ENCODE measurements around the gene SOAT2. TPM values are rescaled to one million over a fixed set of nuclear protein-coding genes. Genes with fewer than 3 reads are reported as not detected.
A peak's percentile ranks its signal among the peaks of the same experiment; 100 is the strongest.

Gene SOAT2
- total RNA-seq, 1 donor from 2014 or later, result not detected

- Mint-ChIP-seq H3K4me1 (ENCODE audit: low read depth, unreplicated experiment) (peaks cover 8% of the 10 kb centered on the region), H3K9me3 (ENCODE audit: unreplicated experiment) (peaks cover 6% of the 10 kb centered on the region), H3K4me3 (ENCODE audit: unreplicated experiment) (peak overlapping the region; percentile 71), H3K36me3 (ENCODE audit: unreplicated experiment) (no peaks in the 10 kb centered on the region), H3K27ac (ENCODE audit: unreplicated experiment) (no peak overlapping the region), H3K27me3 (ENCODE audit: unreplicated experiment) (peaks cover 30% of the 10 kb centered on the region)
- peak; percentile 88 for DNase-seq
- TF ChIP-seq CTCF (IDR thresholded peaks at IDR 0.05; ENCODE audit: partially characterized antibody, unreplicated experiment), result peak; percentile 93
Observed at GRCh38 chr12:53099071-53099882, 4.0 kb upstream of the SOAT2 start.

GRCh38 chr12:53100466-53101151 lies 2.7 kb upstream of the SOAT2 start:
- H3K27me3 Mint-ChIP-seq (ENCODE audit: unreplicated experiment), result peaks cover 25% of the 10 kb centered on the region
- H3K27ac Mint-ChIP-seq (ENCODE audit: unreplicated experiment), result no peak overlapping the region
- H3K36me3 Mint-ChIP-seq (ENCODE audit: unreplicated experiment), result no peaks in the 10 kb centered on the region
- H3K4me3 Mint-ChIP-seq (ENCODE audit: unreplicated experiment), result no peak overlapping the region
- no peak for TF ChIP-seq CTCF (IDR thresholded peaks at IDR 0.05; ENCODE audit: partially characterized antibody, unreplicated experiment)
- H3K9me3 Mint-ChIP-seq (ENCODE audit: unreplicated experiment), result peaks cover 4% of the 10 kb centered on the region
- H3K4me1 Mint-ChIP-seq (ENCODE audit: low read depth, unreplicated experiment), result peaks cover 8% of the 10 kb centered on the region
- DNase-seq, result no peak

- H3K36me3 Mint-ChIP-seq (ENCODE audit: unreplicated experiment), result no peaks in the 10 kb centered on the region
- H3K4me3 Mint-ChIP-seq (ENCODE audit: unreplicated experiment), result no peak overlapping the region
- TF ChIP-seq CTCF (IDR thresholded peaks at IDR 0.05; ENCODE audit: partially characterized antibody, unreplicated experiment), result no peak
- no peak overlapping the region for H3K27ac Mint-ChIP-seq (ENCODE audit: unreplicated experiment)
- H3K27me3 Mint-ChIP-seq (ENCODE audit: unreplicated experiment), result peaks cover 24% of the 10 kb centered on the region
- H3K9me3 Mint-ChIP-seq (ENCODE audit: unreplicated experiment), result peaks cover 4% of the 10 kb centered on the region
- H3K4me1 Mint-ChIP-seq (ENCODE audit: low read depth, unreplicated experiment), result peaks cover 8% of the 10 kb centered on the region
- DNase-seq, result no peak
Observed at GRCh38 chr12:53101266-53101665, 2.0 kb upstream of the SOAT2 start.

- H3K9me3 Mint-ChIP-seq (ENCODE audit: unreplicated experiment), result peaks cover 2% of the 10 kb centered on the region
- no peak overlapping the region for H3K27ac Mint-ChIP-seq (ENCODE audit: unreplicated experiment)
- peaks cover 3% of the 10 kb centered on the region for H3K4me1 Mint-ChIP-seq (ENCODE audit: low read depth, unreplicated experiment)
- no peaks in the 10 kb centered on the region for H3K36me3 Mint-ChIP-seq (ENCODE audit: unreplicated experiment)
- H3K27me3 Mint-ChIP-seq (ENCODE audit: unreplicated experiment), result peaks cover 16% of the 10 kb centered on the region
- no peak for TF ChIP-seq CTCF (IDR thresholded peaks at IDR 0.05; ENCODE audit: partially characterized antibody, unreplicated experiment)
- H3K4me3 Mint-ChIP-seq (ENCODE audit: unreplicated experiment), result no peak overlapping the region
- no peak for DNase-seq
Observed at GRCh38 chr12:53101931-53102781, 1.1 kb upstream of the SOAT2 start.
